SK-N-SH (cell line): ENCODE results near the gene ENTPD6.

Source experiments
- EZH2phosphoT487 ChIP-seq: fragments of 200-600 bp; sonication (generic); IDR thresholded peaks from 2 replicates; pipeline ENCODE4 v1.6.1; 2017; ENCODE audit warnings: low read depth, mixed run types, mild to moderate bottlenecking, antibody characterized with exemption, moderate library complexity, borderline replicate concordance
- JUND ChIP-seq: IDR thresholded peaks from 2 replicates; pipeline ENCODE4 v1.4.0; 2012
- TAF1 ChIP-seq: IDR thresholded peaks from 2 replicates; pipeline ENCODE4 v1.6.1; 2012; ENCODE audit warnings: low read depth, mild to moderate bottlenecking, low read length, moderate library complexity, borderline replicate concordance
- TEAD4 ChIP-seq: IDR thresholded peaks from 2 replicates; pipeline ENCODE4 v1.4.0; 2012; ENCODE audit warnings: mild to moderate bottlenecking, borderline replicate concordance; ENCODE audit not compliant: insufficient read depth
- TF ChIP-seq, protein P1 (sequence below): IDR thresholded peaks from 2 replicates; pipeline ENCODE4 v1.4.0; 2012; ENCODE audit warnings: low read depth
- TF ChIP-seq, protein P2 (sequence below): fragments of 200-600 bp; sonication (generic); IDR thresholded peaks from 2 replicates; pipeline ENCODE4 v1.6.1; 2017; ENCODE audit warnings: antibody characterized with exemption, mild to moderate bottlenecking, moderate library complexity
- TF ChIP-seq, protein P3 (sequence below): fragments of 150-350 bp; IDR thresholded peaks from 2 replicates; pipeline ENCODE4 v1.6.1; 2017; ENCODE audit warnings: antibody characterized with exemption, low read length, low read depth, borderline replicate concordance

DNA sequence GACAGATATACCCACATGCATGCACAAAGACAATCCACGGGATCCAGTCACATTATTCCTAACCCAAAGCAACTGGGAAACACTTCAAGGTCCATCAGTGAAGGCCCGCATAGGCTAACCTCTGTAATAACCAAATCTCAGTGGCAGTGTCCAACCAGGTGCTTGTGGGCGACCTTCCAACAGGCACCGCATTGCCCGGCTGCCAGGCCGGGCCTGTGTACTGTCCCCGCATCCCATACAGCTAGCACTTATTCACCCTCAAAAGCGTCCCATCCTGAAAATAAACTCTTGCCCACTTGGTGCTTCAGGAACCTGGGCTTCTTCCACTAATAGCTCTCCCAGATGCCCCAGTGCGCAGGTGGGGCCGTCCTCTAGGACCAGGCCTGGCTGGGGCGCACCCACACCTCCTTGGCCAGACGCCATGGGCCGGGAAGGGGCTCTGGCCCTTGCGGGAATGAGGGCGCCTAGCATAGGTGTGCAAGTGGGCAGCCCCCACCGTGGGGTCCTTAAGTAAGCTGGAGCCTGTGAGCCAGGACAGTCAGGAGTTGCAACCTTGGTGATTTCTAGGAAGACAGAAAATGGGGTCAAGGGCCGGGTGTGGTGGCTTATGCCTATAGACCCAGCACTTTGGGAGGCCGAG is 1.1 kb upstream of the ENTPD6 start:
- TF ChIP-seq, protein P1, sequence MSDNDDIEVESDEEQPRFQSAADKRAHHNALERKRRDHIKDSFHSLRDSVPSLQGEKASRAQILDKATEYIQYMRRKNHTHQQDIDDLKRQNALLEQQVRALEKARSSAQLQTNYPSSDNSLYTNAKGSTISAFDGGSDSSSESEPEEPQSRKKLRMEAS: no peak
- TF ChIP-seq TAF1 (no peak), EZH2phosphoT487 (no peak), TEAD4 (no peak), JUND (no peak)
- TF ChIP-seq, protein P2, sequence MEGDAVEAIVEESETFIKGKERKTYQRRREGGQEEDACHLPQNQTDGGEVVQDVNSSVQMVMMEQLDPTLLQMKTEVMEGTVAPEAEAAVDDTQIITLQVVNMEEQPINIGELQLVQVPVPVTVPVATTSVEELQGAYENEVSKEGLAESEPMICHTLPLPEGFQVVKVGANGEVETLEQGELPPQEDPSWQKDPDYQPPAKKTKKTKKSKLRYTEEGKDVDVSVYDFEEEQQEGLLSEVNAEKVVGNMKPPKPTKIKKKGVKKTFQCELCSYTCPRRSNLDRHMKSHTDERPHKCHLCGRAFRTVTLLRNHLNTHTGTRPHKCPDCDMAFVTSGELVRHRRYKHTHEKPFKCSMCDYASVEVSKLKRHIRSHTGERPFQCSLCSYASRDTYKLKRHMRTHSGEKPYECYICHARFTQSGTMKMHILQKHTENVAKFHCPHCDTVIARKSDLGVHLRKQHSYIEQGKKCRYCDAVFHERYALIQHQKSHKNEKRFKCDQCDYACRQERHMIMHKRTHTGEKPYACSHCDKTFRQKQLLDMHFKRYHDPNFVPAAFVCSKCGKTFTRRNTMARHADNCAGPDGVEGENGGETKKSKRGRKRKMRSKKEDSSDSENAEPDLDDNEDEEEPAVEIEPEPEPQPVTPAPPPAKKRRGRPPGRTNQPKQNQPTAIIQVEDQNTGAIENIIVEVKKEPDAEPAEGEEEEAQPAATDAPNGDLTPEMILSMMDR: no peak
- TF ChIP-seq, protein P3, sequence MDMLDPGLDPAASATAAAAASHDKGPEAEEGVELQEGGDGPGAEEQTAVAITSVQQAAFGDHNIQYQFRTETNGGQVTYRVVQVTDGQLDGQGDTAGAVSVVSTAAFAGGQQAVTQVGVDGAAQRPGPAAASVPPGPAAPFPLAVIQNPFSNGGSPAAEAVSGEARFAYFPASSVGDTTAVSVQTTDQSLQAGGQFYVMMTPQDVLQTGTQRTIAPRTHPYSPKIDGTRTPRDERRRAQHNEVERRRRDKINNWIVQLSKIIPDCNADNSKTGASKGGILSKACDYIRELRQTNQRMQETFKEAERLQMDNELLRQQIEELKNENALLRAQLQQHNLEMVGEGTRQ: no peak
